Right renal cortex interstitium (tissue), 3 donors: ENCODE measurements around the gene ACTA1. TPM values are rescaled to one million over a fixed set of nuclear protein-coding genes. Genes with fewer than 3 reads are reported as not detected.
"Not testable (repeated sequence)": the region's sequence is repeated elsewhere in the genome, so short reads cannot be mapped to it uniquely, and the experiment has no call there.

Experiments used
- DNase-seq, 3 donors: peaks; one replicate each; pipeline ENCODE4 v3.0.0-alpha.2; 2013; ENCODE audit warnings: low read depth in 3 of 3, low spot score in 2 of 3
- polyA plus RNA-seq, 3 donors: library from polyadenylated mRNA; unstranded; fragments of 120-200 nt; gene quantifications; one replicate each; pipeline ENCODE4 v1.2.1, GENCODE V29; 2013; ENCODE audit not compliant: insufficient read length in 3 of 3

The ACTA1 gene
- 1 to 10 TPM; 1.1 to 1.6 (median 1.3) TPM for polyA plus RNA-seq

DNA sequence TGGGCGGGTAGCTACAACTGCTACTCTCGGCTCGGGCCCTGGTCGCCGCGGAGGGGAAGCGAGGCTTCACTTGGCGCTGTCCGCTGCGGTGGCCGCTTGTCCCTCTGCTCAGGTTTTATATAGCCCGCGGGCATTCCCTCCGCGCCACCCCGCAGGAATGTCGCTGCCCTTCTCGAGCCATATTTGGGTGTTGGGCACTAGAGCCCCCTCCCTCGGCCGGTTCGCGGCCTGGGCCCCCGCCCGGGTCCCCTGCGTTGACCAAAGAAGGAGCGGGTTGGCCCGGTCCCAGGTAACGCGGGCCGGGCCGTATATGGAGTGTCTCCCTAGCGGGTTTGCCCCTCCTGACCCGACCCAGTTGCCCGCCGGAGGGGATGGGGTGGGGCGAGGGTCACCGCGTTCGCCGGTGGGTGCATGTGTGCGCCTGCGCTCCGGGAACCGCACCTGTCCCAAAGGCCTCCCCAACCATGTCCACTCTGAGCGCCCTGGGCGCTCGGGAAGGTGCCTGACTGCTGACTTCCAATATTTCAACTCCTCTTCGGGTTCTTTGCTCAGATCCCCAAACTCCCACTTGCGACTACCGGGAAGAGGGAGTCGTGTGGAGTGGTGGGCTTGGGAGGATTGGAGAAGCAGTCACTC lies at the start of gene ACTA1:
Gene ACTA1, minus strand, starts transcription at position 90 of the 636 bp plus-strand sequence. CDS start 979 bp downstream, outside the sequence.
- no peak for DNase-seq

DNA sequence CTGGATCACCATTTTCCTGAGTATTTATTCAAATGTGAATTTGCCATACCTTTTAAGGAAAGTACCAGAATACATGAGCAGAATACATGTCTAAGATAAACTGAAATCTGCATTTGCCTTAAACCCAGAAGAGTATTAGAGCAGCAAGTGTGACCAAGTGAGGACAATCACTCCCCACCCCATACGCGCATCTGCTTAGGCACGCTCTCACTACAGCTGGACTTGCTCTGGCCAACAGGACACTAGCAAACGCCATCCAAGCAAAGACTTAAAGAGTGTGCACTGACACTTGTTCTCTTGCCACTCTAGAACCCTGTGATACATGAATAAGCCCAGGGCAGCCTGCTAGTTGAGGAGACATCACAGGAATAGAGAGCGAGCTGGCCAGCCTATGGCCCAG lies 48.6 kb upstream of the ACTA1 start:
- DNase-seq: no peak

DNA sequence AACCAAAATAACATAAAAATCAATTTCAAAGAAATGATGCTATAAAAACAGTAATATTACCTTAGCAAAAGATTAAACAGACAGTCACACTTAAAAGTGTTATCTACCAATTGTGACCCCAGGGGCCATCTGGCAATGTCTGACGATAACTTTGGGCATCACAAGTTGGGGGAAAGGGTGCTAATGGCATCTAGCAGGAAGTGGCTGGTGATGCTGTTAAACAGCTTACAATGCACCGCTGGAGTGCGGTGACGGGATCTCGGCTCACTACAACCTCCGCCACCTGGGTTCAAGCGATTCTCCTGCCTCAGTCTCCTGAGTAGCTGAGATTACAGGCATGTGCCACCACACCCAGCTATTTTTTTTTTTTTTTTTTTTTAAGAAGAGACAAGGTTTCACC lies 46.6 kb upstream of the ACTA1 start:
- no peak for DNase-seq

DNA sequence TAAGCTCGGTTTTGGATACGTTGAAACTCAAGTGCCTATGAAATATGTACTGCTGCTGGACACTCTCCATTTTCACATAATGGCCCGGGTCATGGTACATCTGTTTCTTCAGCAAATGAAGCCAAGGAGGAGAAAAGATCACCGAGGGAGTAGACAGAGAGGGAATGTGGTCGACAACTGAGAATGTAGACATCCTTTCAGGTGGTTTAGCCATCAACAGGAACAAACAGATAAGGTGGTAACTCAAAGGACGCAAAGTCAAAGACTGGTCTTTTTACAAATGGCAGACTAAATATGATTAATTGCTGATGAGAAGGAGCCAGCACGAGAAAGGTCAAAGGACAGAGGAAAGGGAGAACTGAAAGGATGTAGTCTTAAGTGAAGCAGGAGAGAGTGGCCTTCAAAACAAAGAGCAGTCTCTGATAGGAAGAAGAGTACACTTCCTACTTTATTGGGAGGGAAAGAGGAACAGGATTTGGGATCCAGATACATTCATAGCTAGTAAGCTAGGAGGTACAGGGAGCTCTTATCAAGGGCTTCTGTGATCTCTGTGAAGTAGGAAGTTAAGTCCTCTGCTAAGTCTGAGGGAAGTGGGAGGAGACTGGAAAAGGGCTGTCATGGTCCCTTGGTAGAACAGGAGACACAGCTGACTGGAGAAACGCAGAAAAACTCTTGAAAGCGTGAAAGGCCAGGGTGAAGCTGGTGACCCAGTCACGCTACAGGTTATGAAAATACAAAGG lies 45.9 kb upstream of the ACTA1 start:
- no peak for DNase-seq

DNA sequence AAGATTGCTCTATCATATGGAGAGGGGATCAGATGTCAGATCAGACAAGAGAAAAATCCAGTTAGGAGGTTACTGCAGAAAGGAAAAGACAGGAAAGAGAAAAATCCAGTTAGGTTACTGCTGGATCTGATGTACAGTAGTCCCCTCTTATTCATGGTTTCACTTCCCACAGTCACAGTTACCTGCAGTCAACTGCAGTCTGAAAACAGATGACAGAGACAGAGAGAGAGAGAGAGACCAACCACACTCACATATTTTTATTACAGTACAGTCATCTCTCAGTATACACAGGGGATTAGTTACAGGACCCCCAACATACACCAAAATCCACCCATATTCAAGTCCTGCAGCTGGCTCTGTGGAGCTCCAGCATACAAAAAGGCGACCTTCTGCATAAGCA lies 45.0 kb upstream of the ACTA1 start:
- no peak for DNase-seq

DNA sequence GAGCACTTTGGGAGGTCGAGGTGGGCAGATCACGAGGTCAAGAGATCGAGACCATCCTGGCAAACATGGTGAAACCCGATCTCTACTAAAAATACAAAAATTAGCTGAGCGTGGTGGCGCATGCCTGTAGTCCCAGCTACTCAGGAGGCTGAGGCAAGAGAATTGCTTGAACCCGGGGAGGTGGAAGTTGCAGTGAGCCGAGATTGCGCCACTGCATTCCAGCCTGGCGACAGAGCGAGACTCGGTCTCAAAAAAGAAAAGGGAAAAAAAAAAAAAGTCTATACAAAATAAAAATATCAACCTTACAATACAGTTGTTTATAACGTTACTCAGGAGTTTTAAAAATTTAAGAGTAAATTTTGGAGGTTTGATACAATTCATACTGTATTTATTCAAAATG lies 42.0 kb upstream of the ACTA1 start:
- not testable (repeated sequence) for DNase-seq

DNA sequence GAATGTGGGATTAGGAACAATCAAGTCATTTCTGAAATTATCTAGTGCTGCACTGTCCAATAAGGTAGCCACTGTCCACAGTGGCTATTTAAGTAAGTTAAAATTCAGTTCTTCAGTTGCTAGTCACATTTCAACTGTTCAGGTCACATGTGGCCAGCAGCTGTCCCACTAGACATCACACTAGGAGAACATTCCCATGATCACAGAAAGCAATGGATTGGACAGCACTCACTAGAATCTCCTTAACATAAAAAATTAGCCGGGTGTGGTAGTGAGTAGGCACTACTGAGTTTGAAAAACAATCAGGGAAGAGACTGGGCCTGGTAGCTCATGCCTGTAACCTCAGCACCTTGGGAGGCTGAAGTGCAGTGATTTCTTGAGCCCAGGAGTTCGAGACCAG lies 40.6 kb upstream of the ACTA1 start:
- DNase-seq: no peak

DNA sequence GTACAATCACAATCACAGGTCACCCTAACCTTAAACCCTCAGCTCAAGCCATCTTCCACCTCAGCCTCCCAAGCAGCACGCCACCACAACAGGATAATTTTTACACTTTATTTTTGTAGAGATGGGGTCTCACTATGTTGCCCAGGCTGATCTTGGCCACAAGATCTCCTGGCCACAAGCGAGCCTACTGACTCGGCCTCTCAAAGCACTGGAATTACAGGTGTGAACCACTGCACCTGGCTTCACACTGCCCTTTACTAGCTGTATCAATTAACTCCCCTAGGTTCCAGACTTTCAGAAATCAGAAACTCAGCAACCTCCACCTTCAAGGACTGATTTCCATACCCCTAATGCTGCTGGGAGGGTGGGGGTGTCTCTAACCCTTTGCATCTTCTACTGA lies 37.3 kb upstream of the ACTA1 start:
- no peak for DNase-seq

DNA sequence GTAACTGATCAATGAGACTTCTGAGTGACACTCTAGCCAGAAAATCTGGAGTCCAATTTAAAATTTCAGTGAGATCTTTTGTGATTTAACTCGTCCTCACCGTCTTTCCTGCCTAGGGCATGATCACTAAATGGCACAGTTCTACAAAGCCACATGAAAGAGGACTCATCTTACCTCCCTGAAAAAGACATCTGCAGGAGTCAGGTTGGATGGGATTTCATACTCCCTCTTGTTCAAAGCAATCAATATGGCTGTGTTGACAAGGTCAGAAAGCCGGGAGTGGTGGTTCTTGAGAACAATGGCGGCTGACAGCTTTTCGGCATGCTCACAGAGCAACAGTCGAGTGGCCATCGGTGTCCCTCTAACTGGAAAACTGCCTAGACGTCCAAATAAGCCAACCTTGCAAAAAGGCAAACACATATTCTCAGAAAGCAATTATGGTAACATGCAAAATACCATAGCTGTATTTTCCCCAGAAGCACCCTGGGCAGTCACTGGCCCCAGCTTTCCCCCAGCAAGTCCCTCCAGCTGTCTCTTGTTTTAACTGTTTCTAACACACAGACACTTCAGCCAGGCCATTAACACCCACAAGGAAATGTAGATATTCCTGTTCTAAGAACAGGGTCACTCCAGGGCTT lies 36.6 kb upstream of the ACTA1 start:
- DNase-seq: no peak

DNA sequence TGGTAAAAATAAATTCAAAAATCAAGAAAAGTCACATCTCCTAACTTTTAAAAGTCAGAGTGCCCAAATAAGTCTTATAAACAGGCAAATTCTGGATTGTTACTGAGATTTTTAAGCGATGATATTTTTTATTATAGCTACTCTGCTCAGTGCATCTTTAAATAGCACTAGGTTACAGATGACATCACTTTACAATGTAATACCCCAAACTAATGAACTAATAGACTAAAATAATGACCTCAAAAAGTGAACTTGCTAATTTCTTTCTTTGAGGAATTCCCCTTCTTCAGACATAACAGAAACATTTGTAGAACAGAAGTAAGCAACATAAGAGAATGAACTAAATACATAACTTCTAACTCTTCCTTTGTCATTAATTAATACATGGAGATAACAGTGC lies 33.0 kb upstream of the ACTA1 start:
- DNase-seq: no peak

DNA sequence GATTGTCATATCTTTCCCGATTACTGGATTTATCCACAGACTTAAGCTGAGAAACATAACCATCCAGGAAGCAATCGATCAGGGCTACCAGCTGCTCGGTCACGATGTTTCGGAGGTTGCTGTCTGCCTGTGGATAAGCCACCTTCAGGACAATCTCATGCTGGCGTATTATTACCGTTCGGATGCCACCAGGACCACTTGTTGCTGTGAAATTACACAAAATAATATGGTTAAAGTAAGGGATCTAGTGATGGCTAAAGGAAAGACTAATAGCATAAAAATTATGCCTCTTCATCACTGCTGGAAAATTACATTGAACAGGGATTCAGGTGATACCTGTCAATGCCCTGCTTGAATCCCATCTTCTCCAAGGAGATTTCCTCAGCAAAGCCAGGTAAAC lies 30.8 kb upstream of the ACTA1 start:
- DNase-seq: no peak

DNA sequence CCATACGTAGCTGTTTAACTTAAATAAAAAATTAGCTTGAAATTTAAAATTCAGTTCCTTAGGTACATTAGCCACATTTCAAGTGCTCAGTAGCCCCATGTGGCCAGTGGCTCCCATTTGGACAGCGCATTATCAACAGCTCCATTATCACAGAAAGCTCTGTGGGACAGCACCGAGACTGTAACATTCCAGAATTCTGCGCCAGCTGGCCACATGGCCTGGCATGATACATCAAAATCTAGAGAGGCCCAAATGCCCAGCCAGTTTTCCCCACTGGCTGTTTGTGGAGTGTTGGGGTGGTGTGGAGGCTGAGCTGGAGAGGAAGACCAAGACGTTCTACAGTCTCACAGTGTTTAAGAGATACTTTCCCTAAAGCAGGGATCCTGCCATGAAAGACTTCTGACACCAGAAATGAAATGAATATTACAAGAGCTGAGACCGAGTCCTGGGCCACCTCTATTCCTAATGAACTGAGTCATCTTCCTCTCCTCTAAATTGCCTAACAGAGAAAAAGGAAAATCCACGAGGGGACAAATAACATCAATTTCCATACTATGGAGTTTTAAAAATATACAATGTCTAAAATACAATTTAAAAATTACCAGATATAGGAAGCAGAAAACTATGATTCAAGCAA lies 27.3 kb upstream of the ACTA1 start:
- DNase-seq: no peak

DNA sequence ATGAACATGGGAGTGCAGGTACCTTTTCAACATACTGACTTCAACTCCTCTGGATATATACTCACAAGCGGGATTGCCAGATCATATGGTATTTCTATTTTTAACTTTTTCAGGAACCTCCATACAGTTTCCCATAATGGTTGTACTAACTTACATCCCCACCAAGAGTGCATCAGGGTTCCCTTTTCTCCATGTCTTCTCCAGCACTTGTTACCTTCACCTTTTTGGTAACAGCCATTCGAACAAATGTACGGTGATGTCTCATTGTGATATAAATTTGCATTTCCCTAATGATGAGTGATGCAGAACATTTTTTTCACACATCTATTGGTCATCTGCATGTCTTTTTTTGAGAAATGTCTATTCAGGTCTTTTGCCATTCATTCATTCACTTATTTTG lies 25.9 kb upstream of the ACTA1 start:
- DNase-seq: no peak

DNA sequence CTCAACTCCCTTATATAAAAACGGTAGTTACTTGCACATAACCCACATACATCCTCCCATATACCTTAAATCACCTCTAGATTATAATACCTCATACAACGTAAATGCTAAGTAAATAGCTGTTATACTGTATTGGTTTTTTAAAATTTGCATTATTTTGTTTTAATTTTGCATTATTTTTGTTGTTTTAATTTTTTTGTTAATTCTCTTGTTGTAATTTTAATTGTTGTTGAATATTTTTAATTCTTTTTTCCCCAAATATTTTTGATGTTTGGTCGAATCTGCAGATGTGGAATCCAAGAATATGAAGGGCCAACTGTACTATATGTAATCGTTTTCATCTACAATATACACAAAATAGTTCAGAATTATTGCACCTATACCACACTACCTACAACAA lies 23.5 kb upstream of the ACTA1 start:
- no peak for DNase-seq

DNA sequence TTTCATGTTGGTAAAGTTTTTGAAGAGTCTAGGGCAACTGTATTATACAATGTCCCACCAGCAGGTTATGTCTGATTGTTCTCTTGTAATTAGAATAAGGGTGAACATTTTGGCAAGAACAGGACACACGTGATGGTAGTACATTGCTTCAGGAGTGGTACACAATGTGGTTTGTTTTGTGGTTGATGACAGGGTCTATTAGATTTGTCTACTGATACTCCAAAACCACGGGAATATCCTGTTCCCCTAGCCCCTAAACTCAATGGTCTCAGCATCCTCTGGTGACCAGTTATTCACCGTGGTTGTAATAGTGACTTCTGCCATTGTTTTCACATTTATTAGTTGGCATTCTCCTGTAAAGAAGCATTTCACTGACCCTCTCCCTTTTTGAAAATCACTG lies 22.1 kb upstream of the ACTA1 start:
- no peak for DNase-seq

DNA sequence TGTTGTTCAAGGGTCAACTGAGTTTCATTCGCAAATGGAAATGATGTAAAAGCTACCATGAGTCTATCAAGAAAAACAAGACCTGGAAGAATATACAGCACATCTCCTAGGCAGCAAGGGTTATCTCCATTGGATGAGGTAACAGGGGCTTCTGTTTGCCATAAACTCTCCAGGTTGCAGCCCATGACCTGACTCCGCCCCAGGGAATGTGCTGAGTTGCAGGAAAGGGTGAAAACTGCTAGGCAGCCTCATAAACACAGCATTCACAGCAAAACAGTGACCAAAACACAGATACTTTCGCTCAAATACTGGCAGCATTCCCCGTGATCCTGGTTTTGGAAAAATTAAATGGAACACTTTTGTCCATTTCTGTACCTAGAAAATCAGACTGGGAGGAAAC lies 20.2 kb upstream of the ACTA1 start:
- no peak for DNase-seq

DNA sequence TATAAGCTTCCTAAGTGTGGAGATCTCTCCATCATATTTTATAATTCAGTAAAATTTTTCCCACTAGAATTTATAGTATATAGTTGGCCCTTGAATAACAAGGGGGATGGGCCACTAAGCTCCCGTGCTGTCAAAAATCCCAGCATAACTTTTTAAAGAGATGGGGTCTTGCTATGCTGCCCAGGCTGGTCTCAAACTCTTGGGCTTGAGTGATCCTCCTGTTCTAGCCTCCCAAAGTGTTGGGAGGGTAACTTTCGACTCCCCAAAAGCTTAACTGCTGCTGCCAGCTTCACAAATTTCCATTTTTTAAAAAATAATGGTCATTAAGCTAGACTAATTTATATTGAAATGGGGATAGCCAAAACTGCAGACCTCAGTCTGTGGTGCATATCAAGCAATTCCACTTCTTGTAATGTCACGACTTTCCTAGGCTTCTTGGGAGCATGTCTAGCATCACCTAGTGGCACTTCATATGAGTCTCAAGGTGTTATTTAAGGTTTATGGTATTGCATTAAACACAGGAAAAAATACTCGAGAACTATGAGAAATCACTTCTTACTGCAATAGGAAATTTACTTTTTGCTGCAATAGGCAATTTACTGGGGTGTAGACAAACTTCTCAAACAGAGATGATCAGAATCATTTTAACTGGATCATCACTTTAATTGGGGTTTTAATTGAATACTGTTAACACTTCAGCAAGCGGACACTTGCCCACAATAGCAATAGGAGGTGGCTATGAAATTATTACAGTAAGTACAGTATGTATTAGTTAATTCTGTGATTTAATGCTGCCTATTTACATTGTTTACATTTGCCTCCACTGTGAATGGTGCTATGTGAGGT lies 19.3 kb upstream of the ACTA1 start:
- DNase-seq: no peak

DNA sequence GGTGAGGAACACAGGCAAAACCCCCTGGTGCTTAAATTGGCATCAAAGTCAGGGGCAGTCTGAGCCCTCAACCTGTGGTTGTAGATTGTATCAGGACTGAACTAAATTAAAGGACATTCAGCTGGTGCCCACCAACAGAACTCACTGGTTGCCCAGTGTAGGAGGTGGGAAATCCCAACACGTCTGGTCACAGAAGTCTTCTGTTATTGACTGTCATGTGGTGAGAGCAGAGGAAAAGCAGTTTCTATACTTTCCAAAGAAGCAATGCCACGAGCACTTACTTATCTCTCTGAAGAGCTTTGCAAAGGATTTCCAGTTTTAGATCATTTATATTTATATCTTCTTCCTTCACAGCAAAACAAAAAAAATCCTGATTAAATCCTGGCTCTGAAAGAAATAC lies 15.0 kb upstream of the ACTA1 start:
- no peak for DNase-seq

DNA sequence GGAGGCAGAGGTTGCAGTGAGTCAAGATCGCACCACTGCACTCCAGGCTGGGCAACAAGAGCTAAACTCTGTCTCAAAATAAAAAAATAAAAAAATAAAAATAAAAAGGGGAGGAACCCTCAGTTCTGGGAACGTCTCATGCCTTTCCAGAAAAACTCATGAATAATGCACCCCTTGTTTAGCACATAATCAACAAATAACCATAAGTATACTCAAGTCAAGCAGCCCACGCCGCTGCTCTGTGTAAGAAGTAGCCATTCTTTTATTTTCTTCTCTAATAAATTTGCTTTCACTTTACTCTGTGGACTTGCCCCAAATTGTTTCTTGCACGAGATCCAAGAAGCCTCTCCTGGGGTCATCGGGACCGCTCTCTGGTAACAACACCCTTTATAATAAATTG lies 14.5 kb upstream of the ACTA1 start:
- no peak for DNase-seq

DNA sequence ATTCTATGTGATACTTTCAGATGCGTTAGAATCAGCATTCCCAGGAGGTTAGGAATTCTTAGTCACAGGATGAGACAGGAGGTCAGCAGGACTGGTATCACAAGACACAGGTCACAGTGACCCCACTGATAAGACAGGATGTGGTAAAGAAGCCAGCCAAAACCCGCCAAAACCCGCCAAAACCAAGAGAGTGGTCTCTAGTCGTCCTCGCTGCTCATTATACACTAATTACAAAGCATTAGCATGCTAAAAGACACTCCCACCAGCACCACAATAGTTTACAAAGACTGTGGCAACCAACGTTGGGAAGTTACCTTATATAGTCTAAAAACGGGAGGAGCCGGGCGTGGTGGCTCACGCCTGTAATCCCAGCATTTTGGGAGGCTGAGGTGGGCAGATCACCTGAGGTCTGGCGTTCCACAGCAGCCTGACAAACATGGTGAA lies 13.9 kb upstream of the ACTA1 start:
- DNase-seq: no peak

DNA sequence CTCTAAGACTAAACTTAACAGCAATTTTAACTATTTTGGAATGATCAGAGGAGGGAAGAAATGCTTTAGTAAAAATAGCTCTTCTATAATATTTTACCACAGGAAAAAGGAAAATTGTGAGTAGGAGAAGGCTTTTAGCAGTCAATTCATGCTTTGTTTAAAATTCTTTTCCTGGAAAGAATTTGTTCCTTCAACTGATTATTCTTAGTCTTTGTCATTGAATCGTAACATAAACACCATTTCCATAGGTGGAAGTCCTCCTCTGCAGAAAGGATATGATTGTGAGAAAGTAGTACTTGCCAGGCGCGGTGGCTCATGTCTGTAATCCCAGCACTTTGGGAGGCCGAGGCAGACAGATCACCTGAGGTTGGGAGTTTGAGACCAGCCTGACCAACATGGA lies 11.9 kb upstream of the ACTA1 start:
- no peak for DNase-seq
